Gastrocnemius medialis (tissue), 4 donors: ENCODE measurements around the gene SNAI1.

Experiments
- CTCF ChIP-seq, 5 experiments: fragments of 450-650 bp in 3 of 5; fragments of 200-600 bp in 2 of 5; sonication (generic) in 2 of 5; IDR thresholded peaks in 4 of 5; conservative IDR thresholded peaks in 1 of 5; 1 replicate in 4 of 5; 2 replicates in 1 of 5; pipeline ENCODE4 v1.5.1; 2016 to 2019; ENCODE audit warnings: antibody characterized with exemption in 5 of 5, mild to moderate bottlenecking in 3 of 5, moderate library complexity in 3 of 5
- POLR2A ChIP-seq, 2 donors: fragments of 450-650 bp; IDR thresholded peaks; one replicate each; pipeline ENCODE4 v1.6.1; 2017; ENCODE audit warnings: antibody characterized with exemption in 2 of 2, mild to moderate bottlenecking in 2 of 2, moderate library complexity in 2 of 2

- TF ChIP-seq POLR2A (IDR thresholded peaks at IDR 0.05) (no peak), CTCF (IDR thresholded peaks at IDR 0.05 in 4 of 5, conservative IDR thresholded peaks at IDR 0.05 in 1 of 5) (no peak)
These were observed 22.7 kb downstream of the SNAI1 start for GRCh38 chr20:50005471-50005981.
